Keratinocyte (primary cell): ENCODE results near the gene CSMD2.

Experiments used
- EZH2 ChIP-seq: IDR thresholded peaks from one replicate; pipeline ENCODE4 v1.6.1; 2012; ENCODE audit warnings: inconsistent platforms, mild to moderate bottlenecking, low read length, moderate library complexity
- TF ChIP-seq, protein P1 (sequence below), 3 experiments: IDR thresholded peaks in 1 of 3; conservative IDR thresholded peaks in 1 of 3; optimal IDR thresholded peaks in 1 of 3; 2 replicates in 2 of 3; 3 replicates in 1 of 3; pipeline versions ENCODE3 to v1.5.1; 2011; ENCODE audit warnings: low read length in 3 of 3, mild to moderate bottlenecking in 3 of 3, moderate library complexity in 2 of 3, control low read depth in 1 of 3, inconsistent platforms in 1 of 3; ENCODE audit not compliant: insufficient read depth in 2 of 3; ENCODE audit errors: extremely low read depth in 1 of 3

DNA sequence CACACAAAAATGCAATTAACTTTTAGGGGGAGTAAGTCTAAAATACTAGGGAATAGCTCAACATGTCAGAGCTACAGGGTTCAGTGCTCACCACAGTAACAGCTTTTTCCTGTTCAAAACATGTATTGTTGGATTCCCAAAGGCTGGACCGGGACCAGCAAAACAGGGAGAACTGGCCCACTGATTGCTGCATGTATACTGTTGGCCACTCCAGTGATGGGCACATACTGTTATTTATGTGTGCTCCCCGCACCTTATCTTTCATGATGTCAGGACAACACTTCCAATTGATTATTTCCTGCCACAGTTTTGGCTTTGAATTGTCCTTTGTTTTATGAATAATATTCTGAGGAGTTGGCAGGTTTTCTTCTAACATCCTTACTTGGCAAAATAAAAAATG lies 250.5 kb downstream of the CSMD2 start:
- TF ChIP-seq, protein P1, sequence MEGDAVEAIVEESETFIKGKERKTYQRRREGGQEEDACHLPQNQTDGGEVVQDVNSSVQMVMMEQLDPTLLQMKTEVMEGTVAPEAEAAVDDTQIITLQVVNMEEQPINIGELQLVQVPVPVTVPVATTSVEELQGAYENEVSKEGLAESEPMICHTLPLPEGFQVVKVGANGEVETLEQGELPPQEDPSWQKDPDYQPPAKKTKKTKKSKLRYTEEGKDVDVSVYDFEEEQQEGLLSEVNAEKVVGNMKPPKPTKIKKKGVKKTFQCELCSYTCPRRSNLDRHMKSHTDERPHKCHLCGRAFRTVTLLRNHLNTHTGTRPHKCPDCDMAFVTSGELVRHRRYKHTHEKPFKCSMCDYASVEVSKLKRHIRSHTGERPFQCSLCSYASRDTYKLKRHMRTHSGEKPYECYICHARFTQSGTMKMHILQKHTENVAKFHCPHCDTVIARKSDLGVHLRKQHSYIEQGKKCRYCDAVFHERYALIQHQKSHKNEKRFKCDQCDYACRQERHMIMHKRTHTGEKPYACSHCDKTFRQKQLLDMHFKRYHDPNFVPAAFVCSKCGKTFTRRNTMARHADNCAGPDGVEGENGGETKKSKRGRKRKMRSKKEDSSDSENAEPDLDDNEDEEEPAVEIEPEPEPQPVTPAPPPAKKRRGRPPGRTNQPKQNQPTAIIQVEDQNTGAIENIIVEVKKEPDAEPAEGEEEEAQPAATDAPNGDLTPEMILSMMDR (optimal IDR thresholded peaks at IDR 0.05 in 1 of 3, IDR thresholded peaks at IDR 0.05 in 1 of 3, conservative IDR thresholded peaks at IDR 0.05 in 1 of 3; ENCODE audit: extremely low read depth in 1 of 3, insufficient read depth in 2 of 3, low read length in 3 of 3) = no peak
- TF ChIP-seq EZH2 = no peak
